SK-N-SH treated with all-trans-retinoic acid at 6 μM for 48 hours (cell line): ENCODE results near the gene CDON.

Source experiments
- ATAC-seq: fragments of 200-7000 bp; cut with Tn5 transposase; 3 replicates; pipeline ENCODE4 v1.9.1; 2020; ENCODE audit warnings: mild to moderate bottlenecking, moderate library complexity
- ARNTL ChIP-seq: fragments of 450-650 bp; formaldehyde crosslinking; IDR thresholded peaks from 2 replicates; pipeline ENCODE4 v1.5.0; 2020; ENCODE audit warnings: low read depth, mild to moderate bottlenecking, moderate library complexity, borderline replicate concordance
- BACH2 ChIP-seq: fragments of 250-450 bp; sonication (Bioruptor Pico); IDR thresholded peaks from 2 replicates; pipeline ENCODE4 v1.9.0; 2021; ENCODE audit warnings: mild to moderate bottlenecking, borderline replicate concordance
- CSDC2 ChIP-seq: fragments of 250-450 bp; sonication (Bioruptor Pico); IDR thresholded peaks from 2 replicates; pipeline ENCODE4 v1.5.0; 2020; ENCODE audit warnings: mild to moderate bottlenecking, moderate library complexity
- ESRRG ChIP-seq: fragments of 250-450 bp; sonication (Bioruptor Pico); IDR thresholded peaks from 2 replicates; pipeline ENCODE4 v1.6.1; 2021; ENCODE audit warnings: mild to moderate bottlenecking
- GLIS3 ChIP-seq: fragments of 250-450 bp; sonication (Bioruptor Pico); IDR thresholded peaks from 2 replicates; pipeline ENCODE4 v1.5.0; 2020; ENCODE audit warnings: mild to moderate bottlenecking, moderate library complexity
- ISL1 ChIP-seq: fragments of 250-450 bp; sonication (Bioruptor Pico); IDR thresholded peaks from 2 replicates; pipeline ENCODE4 v2.1.2; 2022; ENCODE audit warnings: mild to moderate bottlenecking, moderate library complexity
- OSR1 ChIP-seq: fragments of 250-450 bp; sonication (Bioruptor Pico); IDR thresholded peaks from 2 replicates; pipeline ENCODE4 v1.8.0; 2022; ENCODE audit warnings: moderate library complexity, mild to moderate bottlenecking, inconsistent platforms
- PPARA ChIP-seq: fragments of 250-450 bp; sonication (Bioruptor Pico); IDR thresholded peaks from 2 replicates; pipeline ENCODE4 v1.5.0; 2020; ENCODE audit warnings: mild to moderate bottlenecking, borderline replicate concordance
- RARB ChIP-seq: fragments of 250-450 bp; sonication (Bioruptor Pico); IDR thresholded peaks from 2 replicates; pipeline ENCODE4 v1.8.0; 2021; ENCODE audit warnings: mild to moderate bottlenecking, moderate library complexity
- SNAI2 ChIP-seq: fragments of 250-450 bp; sonication (Bioruptor Pico); IDR thresholded peaks from 2 replicates; pipeline ENCODE4 v1.5.0; 2020; ENCODE audit warnings: mild to moderate bottlenecking, moderate library complexity
- TCF4 ChIP-seq: fragments of 250-450 bp; sonication (Bioruptor Pico); IDR thresholded peaks from 2 replicates; pipeline ENCODE4 v1.8.0; 2021; ENCODE audit warnings: mild to moderate bottlenecking, moderate library complexity, borderline replicate concordance
- TOX ChIP-seq: fragments of 250-450 bp; sonication (Bioruptor Pico); IDR thresholded peaks from 2 replicates; pipeline ENCODE4 v1.8.0; 2021; ENCODE audit warnings: mild to moderate bottlenecking, moderate library complexity, borderline replicate concordance
- ZC3H10 ChIP-seq: fragments of 250-450 bp; sonication (Bioruptor Pico); IDR thresholded peaks from 2 replicates; pipeline ENCODE4 v1.5.1; 2021; ENCODE audit warnings: mild to moderate bottlenecking, moderate library complexity
- ZFP3 ChIP-seq: fragments of 250-450 bp; sonication (Bioruptor Pico); IDR thresholded peaks from 2 replicates; pipeline ENCODE4 v1.5.0; 2020; ENCODE audit warnings: mild to moderate bottlenecking, moderate library complexity
- ZFP30 ChIP-seq: fragments of 450-650 bp; formaldehyde crosslinking; IDR thresholded peaks from 2 replicates; pipeline ENCODE4 v1.5.0; 2022; ENCODE audit warnings: mild to moderate bottlenecking, moderate library complexity
- ZNF565 ChIP-seq: fragments of 450-650 bp; formaldehyde crosslinking; conservative IDR thresholded peaks from 2 replicates; pipeline ENCODE4 v1.5.0; 2020; ENCODE audit warnings: low read depth, mild to moderate bottlenecking, moderate library complexity
- ZNF70 ChIP-seq: fragments of 450-650 bp; formaldehyde crosslinking; IDR thresholded peaks from 2 replicates; pipeline ENCODE4 v1.5.0; 2020; ENCODE audit warnings: mild to moderate bottlenecking, moderate library complexity
- ZNF8 ChIP-seq: fragments of 450-650 bp; formaldehyde crosslinking; IDR thresholded peaks from 2 replicates; pipeline ENCODE4 v1.5.0; 2020; ENCODE audit warnings: mild to moderate bottlenecking, moderate library complexity
- TF ChIP-seq, protein P1 (sequence below): fragments of 250-450 bp; sonication (Bioruptor Pico); IDR thresholded peaks from 2 replicates; pipeline ENCODE4 v1.8.0; 2021; ENCODE audit warnings: low read depth, mild to moderate bottlenecking, moderate library complexity, borderline replicate concordance
- TF ChIP-seq, protein P2 (sequence below): fragments of 250-450 bp; sonication (Bioruptor Pico); IDR thresholded peaks from 2 replicates; pipeline ENCODE4 v1.5.0; 2020; ENCODE audit warnings: mild to moderate bottlenecking, moderate library complexity
- TF ChIP-seq, protein P3 (sequence below): fragments of 250-450 bp; sonication (Bioruptor Pico); IDR thresholded peaks from 2 replicates; pipeline ENCODE4 v1.5.1; 2020; ENCODE audit warnings: low read depth, mild to moderate bottlenecking, moderate library complexity
- TF ChIP-seq, protein P4 (sequence below): fragments of 250-450 bp; sonication (Bioruptor Pico); IDR thresholded peaks from 2 replicates; pipeline ENCODE4 v1.8.0; 2020; ENCODE audit warnings: mild to moderate bottlenecking, moderate library complexity, borderline replicate concordance

The CDON gene

DNA sequence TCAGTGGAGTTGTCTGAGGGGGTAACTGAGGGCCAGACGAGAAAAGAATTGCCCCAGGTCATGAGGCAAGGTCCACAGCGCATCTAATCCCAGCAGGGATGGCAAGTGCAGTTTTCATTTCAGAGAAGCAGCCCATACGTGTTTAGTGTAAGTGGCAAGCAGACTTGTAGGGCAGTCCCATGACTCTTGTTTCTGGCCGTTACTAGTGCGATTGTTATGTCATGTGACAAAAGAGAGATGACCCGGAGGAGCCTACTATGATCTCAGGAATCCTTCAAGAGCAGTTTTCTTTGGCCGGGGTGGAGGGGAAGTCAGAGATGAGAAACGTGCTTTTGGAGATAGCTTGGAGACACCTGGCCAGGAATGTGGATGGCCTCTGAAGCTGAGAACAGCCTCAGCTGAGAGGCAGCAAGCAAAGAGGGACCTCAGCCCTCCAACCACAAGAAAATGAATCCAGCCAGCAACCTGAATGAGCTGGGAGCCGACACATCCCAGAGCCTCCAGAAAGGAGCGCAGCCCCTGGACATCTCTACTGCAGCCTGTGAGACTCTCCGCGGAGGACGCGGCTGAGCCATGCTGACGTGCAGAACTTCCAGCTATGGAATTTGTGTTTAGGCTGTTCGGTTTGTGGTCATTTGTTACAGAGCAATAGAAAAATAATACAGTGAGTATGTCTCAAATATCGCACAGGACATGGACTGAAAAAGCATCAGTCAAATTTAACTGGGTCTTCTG lies 44.1 kb upstream of the CDON start:
- no peak for ATAC-seq
- TF ChIP-seq, protein P1, sequence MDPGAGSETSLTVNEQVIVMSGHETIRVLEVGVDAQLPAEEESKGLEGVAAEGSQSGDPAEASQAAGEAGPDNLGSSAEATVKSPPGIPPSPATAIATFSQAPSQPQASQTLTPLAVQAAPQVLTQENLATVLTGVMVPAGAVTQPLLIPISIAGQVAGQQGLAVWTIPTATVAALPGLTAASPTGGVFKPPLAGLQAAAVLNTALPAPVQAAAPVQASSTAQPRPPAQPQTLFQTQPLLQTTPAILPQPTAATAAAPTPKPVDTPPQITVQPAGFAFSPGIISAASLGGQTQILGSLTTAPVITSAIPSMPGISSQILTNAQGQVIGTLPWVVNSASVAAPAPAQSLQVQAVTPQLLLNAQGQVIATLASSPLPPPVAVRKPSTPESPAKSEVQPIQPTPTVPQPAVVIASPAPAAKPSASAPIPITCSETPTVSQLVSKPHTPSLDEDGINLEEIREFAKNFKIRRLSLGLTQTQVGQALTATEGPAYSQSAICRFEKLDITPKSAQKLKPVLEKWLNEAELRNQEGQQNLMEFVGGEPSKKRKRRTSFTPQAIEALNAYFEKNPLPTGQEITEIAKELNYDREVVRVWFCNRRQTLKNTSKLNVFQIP (CRISPR knock-in tag): no peak

DNA sequence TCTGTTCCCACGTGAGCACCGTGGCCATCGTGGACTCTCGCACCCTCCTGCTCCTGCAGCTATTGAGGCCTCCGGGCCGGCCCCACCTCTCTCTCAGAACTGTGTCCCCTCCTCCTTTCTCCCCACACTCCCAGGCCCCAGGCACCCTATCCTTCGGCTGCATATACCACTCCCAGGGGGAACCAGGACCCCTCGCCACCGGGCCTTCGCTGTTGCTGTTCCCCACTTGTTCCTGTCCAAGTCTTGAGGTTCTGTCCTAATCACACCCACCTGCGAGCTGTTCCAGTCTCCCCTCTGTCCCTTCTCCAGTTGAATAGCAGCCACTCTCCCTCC lies 43.0 kb upstream of the CDON start:
- TF ChIP-seq ZC3H10 (CRISPR knock-in tag): no peak
- TF ChIP-seq RARB (CRISPR knock-in tag): no peak
- no peak for TF ChIP-seq ZNF565 (CRISPR knock-in tag)
- no peak for TF ChIP-seq OSR1 (CRISPR knock-in tag)
- TF ChIP-seq TCF4 (CRISPR knock-in tag): no peak
- TF ChIP-seq ESRRG (CRISPR knock-in tag): no peak
- no peak for TF ChIP-seq ZNF8
- TF ChIP-seq ARNTL (CRISPR knock-in tag): no peak
- no peak for TF ChIP-seq ZFP30 (CRISPR knock-in tag)
- TF ChIP-seq, protein P1 (CRISPR knock-in tag): no peak
- no peak for TF ChIP-seq CSDC2 (CRISPR knock-in tag)
- no peak for TF ChIP-seq SNAI2
- TF ChIP-seq, protein P2, sequence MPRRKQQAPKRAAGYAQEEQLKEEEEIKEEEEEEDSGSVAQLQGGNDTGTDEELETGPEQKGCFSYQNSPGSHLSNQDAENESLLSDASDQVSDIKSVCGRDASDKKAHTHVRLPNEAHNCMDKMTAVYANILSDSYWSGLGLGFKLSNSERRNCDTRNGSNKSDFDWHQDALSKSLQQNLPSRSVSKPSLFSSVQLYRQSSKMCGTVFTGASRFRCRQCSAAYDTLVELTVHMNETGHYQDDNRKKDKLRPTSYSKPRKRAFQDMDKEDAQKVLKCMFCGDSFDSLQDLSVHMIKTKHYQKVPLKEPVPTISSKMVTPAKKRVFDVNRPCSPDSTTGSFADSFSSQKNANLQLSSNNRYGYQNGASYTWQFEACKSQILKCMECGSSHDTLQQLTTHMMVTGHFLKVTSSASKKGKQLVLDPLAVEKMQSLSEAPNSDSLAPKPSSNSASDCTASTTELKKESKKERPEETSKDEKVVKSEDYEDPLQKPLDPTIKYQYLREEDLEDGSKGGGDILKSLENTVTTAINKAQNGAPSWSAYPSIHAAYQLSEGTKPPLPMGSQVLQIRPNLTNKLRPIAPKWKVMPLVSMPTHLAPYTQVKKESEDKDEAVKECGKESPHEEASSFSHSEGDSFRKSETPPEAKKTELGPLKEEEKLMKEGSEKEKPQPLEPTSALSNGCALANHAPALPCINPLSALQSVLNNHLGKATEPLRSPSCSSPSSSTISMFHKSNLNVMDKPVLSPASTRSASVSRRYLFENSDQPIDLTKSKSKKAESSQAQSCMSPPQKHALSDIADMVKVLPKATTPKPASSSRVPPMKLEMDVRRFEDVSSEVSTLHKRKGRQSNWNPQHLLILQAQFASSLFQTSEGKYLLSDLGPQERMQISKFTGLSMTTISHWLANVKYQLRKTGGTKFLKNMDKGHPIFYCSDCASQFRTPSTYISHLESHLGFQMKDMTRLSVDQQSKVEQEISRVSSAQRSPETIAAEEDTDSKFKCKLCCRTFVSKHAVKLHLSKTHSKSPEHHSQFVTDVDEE (CRISPR knock-in tag): no peak
- TF ChIP-seq TOX (CRISPR knock-in tag): no peak
- TF ChIP-seq, protein P3, sequence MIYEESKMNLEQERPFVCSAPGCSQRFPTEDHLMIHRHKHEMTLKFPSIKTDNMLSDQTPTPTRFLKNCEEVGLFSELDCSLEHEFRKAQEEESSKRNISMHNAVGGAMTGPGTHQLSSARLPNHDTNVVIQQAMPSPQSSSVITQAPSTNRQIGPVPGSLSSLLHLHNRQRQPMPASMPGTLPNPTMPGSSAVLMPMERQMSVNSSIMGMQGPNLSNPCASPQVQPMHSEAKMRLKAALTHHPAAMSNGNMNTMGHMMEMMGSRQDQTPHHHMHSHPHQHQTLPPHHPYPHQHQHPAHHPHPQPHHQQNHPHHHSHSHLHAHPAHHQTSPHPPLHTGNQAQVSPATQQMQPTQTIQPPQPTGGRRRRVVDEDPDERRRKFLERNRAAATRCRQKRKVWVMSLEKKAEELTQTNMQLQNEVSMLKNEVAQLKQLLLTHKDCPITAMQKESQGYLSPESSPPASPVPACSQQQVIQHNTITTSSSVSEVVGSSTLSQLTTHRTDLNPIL: no peak
- no peak for TF ChIP-seq ZNF70 (CRISPR knock-in tag)
- TF ChIP-seq, protein P4, sequence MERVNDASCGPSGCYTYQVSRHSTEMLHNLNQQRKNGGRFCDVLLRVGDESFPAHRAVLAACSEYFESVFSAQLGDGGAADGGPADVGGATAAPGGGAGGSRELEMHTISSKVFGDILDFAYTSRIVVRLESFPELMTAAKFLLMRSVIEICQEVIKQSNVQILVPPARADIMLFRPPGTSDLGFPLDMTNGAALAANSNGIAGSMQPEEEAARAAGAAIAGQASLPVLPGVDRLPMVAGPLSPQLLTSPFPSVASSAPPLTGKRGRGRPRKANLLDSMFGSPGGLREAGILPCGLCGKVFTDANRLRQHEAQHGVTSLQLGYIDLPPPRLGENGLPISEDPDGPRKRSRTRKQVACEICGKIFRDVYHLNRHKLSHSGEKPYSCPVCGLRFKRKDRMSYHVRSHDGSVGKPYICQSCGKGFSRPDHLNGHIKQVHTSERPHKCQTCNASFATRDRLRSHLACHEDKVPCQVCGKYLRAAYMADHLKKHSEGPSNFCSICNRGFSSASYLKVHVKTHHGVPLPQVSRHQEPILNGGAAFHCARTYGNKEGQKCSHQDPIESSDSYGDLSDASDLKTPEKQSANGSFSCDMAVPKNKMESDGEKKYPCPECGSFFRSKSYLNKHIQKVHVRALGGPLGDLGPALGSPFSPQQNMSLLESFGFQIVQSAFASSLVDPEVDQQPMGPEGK (CRISPR knock-in tag): no peak
- no peak for ATAC-seq

DNA sequence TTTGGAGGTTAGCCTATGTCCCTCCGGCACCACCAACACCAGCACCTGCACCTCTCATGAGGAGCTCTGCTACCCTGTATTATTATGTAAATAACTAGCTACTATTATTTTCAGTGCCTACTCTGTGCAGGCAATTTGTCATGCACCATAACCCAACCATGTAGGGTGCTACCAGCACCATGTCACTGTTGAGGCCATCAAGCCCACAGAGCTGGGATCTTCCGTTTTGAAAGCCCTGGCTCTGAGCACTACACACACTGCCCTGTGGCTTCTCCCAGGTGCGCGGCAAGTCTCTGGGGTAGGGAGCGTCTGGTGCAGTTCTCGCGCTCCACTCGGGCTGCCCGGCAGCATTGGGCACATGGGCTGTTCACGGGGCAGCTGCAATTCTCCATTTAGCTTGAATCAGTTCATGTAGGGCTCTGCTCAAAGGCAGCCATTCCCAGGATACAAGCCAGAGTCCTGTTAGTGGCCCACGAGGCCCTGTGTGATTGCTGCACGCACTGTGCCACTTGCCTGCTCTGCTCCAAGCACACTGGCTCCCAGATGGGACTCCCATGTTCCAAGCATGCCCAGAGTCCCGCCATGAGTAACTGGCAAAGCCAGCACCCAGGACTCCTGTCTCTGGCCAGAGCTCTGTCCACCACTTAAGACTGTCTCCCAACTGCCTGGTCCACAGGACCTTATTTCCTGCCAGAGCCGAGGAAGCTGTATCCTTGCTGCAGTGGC lies 42.5 kb upstream of the CDON start:
- ATAC-seq: no peak
- TF ChIP-seq GLIS3 (CRISPR knock-in tag) (no peak), BACH2 (no peak), ZC3H10 (CRISPR knock-in tag) (no peak), ZNF8 (no peak), ZNF70 (CRISPR knock-in tag) (no peak), TCF4 (CRISPR knock-in tag) (no peak), ZFP3 (CRISPR knock-in tag) (no peak), ISL1 (CRISPR knock-in tag) (no peak), OSR1 (CRISPR knock-in tag) (no peak), ARNTL (CRISPR knock-in tag) (no peak), ZFP30 (CRISPR knock-in tag) (no peak), ESRRG (CRISPR knock-in tag) (no peak), PPARA (CRISPR knock-in tag) (no peak)
- TF ChIP-seq, protein P3: no peak
- TF ChIP-seq, protein P1 (CRISPR knock-in tag): no peak
